AG10803 (cell line): ENCODE measurements around the gene DNAH10.
A peak's percentile ranks its signal among the peaks of the same experiment; 100 is the strongest.

ENCODE experiments used
- DNase-seq: peaks from one replicate; pipeline ENCODE4 v3.0.0; 2010; ENCODE audit warnings: low read depth
- H3K4me3 ChIP-seq: 2 replicates; pipeline ENCODE4 v1.5.1; 2011; ENCODE audit warnings: mild to moderate bottlenecking, low read length, control low read depth
- TF ChIP-seq, protein P1 (sequence below): conservative IDR thresholded peaks from 2 replicates; pipeline ENCODE4 v1.5.1; 2011; ENCODE audit warnings: mild to moderate bottlenecking, low read length, control low read depth, inconsistent platforms

DNAH10 gene

DNA sequence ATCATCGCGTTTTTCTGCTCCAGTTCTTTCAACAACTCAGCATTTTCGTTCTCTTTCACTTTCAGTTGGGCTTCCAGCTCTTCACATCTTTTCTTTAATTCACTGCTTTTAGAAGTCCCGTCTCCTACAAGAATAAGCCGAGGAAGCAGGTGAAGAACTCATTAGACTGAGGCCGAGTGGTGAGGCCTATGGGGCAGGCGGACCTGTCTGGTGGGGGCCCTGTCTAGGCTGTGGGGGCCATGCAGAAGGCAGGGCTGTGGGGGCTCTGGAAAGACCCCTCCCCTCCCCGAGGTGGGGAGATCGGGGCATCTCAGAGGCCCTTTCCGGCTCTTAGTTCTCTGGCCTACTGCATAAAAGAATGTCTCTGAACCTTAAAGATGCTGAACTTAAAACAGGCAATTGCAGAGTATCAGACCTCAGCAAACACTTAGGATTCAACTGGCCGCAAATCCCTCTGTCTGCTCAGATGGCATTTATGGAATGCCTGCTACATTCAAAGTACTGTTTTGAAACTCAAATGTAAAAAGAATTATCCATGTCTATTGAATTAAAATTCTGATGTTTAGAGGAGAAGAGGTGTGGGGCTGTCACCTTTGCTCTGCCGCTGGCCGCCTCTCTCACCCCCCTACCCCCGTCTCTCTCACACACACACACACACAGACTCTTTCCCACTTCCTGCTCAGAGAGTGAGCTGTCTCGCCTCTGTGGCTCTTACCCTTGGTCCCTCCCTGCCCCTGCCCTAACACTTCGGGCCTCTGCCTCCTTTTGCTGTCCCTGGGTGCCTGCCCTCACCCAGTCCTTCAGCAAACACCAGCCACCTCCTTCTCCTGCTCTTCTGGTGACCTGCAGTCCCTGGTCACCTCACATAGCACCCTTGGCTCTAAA is 175.8 kb downstream of the DNAH10 start:
- no peak overlapping the region for H3K4me3 ChIP-seq
- TF ChIP-seq, protein P1, sequence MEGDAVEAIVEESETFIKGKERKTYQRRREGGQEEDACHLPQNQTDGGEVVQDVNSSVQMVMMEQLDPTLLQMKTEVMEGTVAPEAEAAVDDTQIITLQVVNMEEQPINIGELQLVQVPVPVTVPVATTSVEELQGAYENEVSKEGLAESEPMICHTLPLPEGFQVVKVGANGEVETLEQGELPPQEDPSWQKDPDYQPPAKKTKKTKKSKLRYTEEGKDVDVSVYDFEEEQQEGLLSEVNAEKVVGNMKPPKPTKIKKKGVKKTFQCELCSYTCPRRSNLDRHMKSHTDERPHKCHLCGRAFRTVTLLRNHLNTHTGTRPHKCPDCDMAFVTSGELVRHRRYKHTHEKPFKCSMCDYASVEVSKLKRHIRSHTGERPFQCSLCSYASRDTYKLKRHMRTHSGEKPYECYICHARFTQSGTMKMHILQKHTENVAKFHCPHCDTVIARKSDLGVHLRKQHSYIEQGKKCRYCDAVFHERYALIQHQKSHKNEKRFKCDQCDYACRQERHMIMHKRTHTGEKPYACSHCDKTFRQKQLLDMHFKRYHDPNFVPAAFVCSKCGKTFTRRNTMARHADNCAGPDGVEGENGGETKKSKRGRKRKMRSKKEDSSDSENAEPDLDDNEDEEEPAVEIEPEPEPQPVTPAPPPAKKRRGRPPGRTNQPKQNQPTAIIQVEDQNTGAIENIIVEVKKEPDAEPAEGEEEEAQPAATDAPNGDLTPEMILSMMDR: no peak
- DNase-seq: peak; percentile 18

DNA sequence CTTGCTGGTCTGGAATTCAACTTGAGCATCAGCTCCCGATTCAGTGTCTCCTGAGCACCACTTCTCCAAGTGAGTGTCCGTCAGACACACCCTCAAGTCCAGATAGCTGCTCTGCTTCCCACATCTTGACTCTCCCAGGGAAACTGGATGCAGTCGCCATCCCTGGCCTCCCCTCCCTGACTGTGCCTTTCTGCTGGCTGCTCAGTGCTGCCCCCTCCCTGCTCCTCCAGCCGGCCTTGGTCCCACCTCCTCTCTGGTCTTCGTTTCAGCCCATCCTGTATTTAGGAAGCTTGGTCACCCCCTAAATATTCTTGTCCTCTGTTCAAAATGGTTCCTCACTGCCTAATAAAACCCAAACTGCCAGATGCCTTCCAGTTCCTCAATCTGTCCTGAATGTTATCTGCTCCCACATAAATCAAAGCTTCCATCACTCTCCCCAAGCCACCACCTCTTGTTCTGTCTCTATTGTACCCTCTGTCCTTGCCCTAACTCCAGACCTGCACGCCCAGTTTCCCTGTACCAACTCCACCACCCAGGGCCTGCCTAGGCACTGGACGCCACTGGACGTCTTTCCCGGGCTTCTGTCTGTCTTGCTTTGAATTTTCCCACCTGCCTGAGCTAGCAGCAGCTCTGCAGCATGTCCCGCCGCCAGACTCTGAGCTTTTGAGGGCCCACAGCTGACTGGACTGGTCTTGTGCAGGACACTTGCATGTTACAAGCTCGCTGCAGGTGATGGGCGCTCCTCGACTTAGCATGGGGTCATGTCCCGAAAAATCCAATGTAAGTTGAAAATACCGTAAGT is 176.8 kb downstream of the DNAH10 start:
- no peak overlapping the region for H3K4me3 ChIP-seq
- TF ChIP-seq, protein P1: peak; percentile 22; the same call in 1 of the 2 replicates
- DNase-seq: no peak

DNA sequence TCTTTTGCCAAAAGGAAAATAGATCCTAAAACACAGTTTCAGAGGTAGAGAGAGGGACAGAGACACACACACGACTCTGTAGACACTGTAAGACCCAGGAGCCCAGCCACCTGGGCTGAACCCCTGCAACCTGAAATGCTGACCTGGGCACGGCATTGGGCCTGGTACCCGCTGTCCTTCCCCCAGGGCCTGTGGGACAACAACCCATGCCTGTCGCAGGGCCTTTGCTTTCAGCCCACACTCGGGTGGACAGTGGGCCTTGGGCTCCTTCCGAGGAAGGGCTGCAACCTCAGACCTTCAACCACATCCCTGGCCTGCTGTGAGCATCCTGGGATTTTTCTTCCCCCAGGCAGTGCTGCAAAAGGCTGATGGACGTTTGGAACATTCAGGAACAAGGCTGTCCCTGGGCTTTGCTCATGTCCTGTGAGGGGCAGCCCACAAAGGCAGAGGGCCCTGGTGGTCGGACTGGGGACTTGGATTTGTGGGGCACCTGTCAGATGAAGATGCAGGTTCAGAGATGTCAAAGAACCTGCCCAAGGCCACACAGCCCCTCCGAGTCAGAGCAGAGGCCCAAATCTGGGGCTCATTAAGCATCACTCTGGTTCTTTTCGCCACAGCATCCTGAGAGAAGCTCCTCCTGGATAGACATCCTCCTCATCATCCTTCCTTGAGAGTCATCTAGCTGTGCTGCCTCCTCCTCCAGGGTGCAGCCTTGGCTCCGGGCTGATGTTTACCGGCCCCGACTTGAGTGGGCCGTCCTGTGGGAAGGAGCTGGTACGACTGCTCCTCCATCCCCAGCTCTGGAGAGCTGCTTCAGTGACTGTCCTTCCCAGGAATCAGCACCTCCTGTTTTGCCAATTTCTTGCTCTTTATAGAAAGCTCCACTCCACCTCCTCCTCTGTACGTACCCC is 177.9 kb downstream of the DNAH10 start:
- DNase-seq: no peak
- no peak overlapping the region for H3K4me3 ChIP-seq
- TF ChIP-seq, protein P1: no peak

GRCh38 chr12:123940627-123940966 is 178.5 kb downstream of the DNAH10 start:
- TF ChIP-seq, protein P1: no peak
- H3K4me3 ChIP-seq: no peak overlapping the region
- no peak for DNase-seq

DNA sequence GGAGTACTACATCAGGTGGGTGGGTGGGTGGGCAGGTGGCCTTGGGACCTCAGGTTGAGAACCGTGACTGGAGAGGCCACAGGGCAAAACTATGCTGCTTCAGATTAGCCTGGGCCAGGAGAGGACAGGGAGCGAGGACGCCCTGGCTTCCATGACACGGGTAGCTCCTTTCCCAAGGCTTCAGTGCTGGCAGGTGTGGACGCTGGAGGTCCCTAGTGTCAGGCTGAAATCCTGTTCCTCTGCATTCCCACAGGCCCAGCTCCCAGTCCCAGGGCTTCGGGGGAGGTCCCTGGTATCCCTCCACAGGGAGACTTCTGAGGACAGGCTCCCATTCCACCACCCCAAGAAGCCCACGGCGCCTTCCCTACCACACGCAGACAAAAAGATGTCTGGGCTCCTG is 178.9 kb downstream of the DNAH10 start:
- H3K4me3 ChIP-seq: no peak overlapping the region
- TF ChIP-seq, protein P1: no peak
- DNase-seq: no peak

DNA sequence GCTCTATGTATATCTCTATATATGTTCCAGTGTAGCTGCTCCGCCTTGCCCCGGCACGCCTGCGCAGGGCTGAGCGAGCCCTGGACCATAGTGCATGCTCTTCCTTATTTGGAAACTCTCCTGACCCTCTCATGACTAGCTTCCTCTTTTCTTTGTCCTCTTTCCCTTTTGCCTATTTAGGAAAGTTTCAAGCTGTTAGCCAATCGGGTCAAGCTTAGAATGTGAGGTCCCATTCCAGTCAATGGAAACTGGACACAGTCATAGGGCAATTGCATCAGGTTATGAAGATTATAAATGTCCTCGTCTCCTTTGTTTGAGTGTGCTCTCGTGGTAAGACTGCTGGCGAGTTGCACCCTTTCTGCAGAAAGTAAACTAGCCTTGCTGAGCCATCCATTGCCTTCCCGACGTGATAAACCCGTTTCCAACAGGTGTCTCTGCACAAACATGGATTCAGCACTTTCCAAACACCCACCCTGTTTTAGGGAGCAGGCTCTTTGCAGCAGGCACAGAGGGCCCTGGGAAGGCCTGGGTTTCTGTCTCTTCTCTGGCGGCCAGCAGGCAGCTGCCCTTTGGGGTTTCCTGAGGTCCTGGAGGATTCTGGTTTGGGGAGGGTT is 179.6 kb downstream of the DNAH10 start:
- TF ChIP-seq, protein P1: no peak
- DNase-seq: peak; percentile 6
- no peak overlapping the region for H3K4me3 ChIP-seq
